Sigmoid colon (tissue), 7 donors: ENCODE results near the gene MZT2B. TPM values are rescaled to one million over a fixed set of nuclear protein-coding genes. Genes with fewer than 3 reads are reported as not detected.
"Not testable (repeated sequence)": the region's sequence is repeated elsewhere in the genome, so short reads cannot be mapped to it uniquely, and the experiment has no call there.

Experiments used
- DNase-seq: peaks from one replicate; pipeline ENCODE4 v3.0.0-alpha.2; 2019
- H3K27ac ChIP-seq, 4 donors: fragments of 200-600 bp; sonication (generic); one replicate each; pipeline ENCODE4 v1.5.1; 2016 to 2019; ENCODE audit warnings: mild to moderate bottlenecking in 1 of 4
- H3K27me3 ChIP-seq, 3 donors: fragments of 200-600 bp; sonication (generic); one replicate each; pipeline ENCODE4 v1.5.1; 2019; ENCODE audit warnings: mild to moderate bottlenecking in 1 of 3
- H3K36me3 ChIP-seq, 4 donors: fragments of 200-600 bp; sonication (generic); one replicate each; pipeline ENCODE4 v1.5.1; 2016 to 2019
- H3K4me1 ChIP-seq, 4 donors: fragments of 200-600 bp; sonication (generic); one replicate each; pipeline ENCODE4 v1.5.1; 2017 to 2019
- H3K4me3 ChIP-seq, 4 donors: fragments of 200-600 bp; sonication (generic); one replicate each; pipeline ENCODE4 v1.5.1; 2017 to 2019; ENCODE audit warnings: mild to moderate bottlenecking in 2 of 4, moderate library complexity in 1 of 4
- H3K9me3 ChIP-seq, 4 donors: fragments of 200-600 bp in 3 of 4; sonication (generic) in 3 of 4; one replicate each; pipeline versions ENCODE4 v1.5.1 to v1.6.1; 2013 to 2019
- EP300 ChIP-seq, 4 donors: sonication (generic); formaldehyde crosslinking; IDR thresholded peaks; one replicate each; pipeline ENCODE4 v1.6.1; 2017; ENCODE audit warnings: antibody characterized with exemption in 4 of 4
- POLR2A ChIP-seq, 2 donors: fragments of 450-650 bp; IDR thresholded peaks; one replicate each; pipeline ENCODE4 v1.6.1; 2016; ENCODE audit warnings: antibody characterized with exemption in 2 of 2, mild to moderate bottlenecking in 2 of 2, moderate library complexity in 2 of 2
- POLR2AphosphoS5 ChIP-seq, 4 donors: sonication (generic); formaldehyde crosslinking; IDR thresholded peaks; one replicate each; pipeline ENCODE4 v1.6.1; 2017; ENCODE audit warnings: antibody characterized with exemption in 4 of 4
- WGBS, 2 donors: extraction: QIAGEN DNeasy Blood & Tissue Kit; methylation state at CpG; one replicate each; pipeline ENCODE4 v1.1.7; 2013; 5-methylcytosine and 5-hydroxymethylcytosine counted together
- intact Hi-C: fragments of 100-400 bp; cut with DNase I; formaldehyde crosslinking; loops from one replicate; pipeline ENCODE4 v1.15.1; 2023
- polyA plus RNA-seq, 3 donors: library from polyadenylated mRNA; stranded (reverse); fragments of 200-250 nt; gene quantifications; one replicate each; pipeline ENCODE4 v1.2.3, GENCODE V29; 2013
- total RNA-seq, 4 donors: library from RNA; depleted of rRNA; stranded (reverse); fragments of >200 nt; gene quantifications; one replicate each; pipeline ENCODE4 v1.1.0, GENCODE V29; 2016
- TF ChIP-seq, protein P1 (sequence below), 4 experiments: fragments of 450-650 bp in 3 of 4; fragments of 200-600 bp in 1 of 4; IDR thresholded peaks; one replicate each; pipeline ENCODE4 v1.5.1; 2016 to 2019; ENCODE audit warnings: antibody characterized with exemption in 4 of 4, mild to moderate bottlenecking in 3 of 4, moderate library complexity in 2 of 4
- donor health status: healthy with polysubstance abuse.
- donor health status: Bipolar disorder and iron deficiency.
- donor health status: healthy.

The MZT2B gene, protein sequence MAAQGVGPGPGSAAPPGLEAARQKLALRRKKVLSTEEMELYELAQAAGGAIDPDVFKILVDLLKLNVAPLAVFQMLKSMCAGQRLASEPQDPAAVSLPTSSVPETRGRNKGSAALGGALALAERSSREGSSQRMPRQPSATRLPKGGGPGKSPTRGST
- total RNA-seq, result 100 to 1,000 TPM in 3 of 4 donors, 10 to 100 TPM in 1; 97.8 to 187 (median 162) TPM
- 100 to 1,000 TPM; 152 to 259 (median 215) TPM for polyA plus RNA-seq

DNA sequence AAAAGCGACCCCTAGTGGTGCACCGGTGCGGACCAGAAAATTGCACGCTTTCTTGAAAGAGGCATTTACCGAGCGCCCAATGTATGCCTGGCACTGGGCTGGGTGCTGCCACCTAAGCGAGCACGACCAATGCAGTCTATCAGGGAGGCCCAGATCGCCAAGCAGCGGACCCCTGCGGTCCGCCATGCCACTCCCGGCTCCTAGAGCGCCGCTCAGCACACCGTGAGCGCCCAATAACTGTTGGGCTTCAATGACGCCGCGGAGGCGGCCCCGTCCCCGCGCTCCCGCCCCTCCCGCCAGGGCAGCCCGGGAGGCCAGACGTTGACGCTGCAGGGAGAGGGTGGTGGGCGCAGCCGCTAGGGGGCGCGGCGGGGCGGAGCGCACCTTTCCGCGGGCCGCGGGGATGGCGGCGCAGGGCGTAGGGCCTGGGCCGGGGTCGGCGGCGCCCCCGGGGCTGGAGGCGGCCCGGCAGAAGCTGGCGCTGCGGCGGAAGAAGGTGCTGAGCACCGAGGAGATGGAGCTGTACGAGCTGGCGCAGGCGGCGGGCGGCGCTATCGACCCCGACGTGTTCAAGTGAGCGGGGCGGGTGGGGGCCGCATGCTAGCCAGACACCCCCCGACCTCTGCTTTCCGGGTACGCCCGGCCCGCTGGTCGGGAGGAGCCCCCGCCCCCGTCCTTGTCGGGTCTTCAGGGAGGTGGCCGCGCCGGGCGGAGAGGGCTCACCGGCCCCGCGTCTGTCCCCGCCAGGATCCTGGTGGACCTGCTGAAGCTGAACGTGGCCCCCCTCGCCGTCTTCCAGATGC, at the start of gene MZT2B:
MZT2B (plus strand) TSS at position 383 of the 803 bp plus-strand sequence; CDS start at position 404, 21 bp downstream.
- H3K27ac ChIP-seq, result peak within 1 kb of the TSS; percentile 91 to 97 (median 94)
- not testable (repeated sequence) for H3K27me3 ChIP-seq, H3K9me3 ChIP-seq, H3K36me3 ChIP-seq
- 0 to 1% methylated on average over 83 of the region's 86 CpGs for WGBS, 2 donors
- H3K4me3 ChIP-seq, result peak within 1 kb of the TSS; percentile 71 to 91 (median 80)
- peak; percentile 93 for DNase-seq
- TF ChIP-seq, protein P1, sequence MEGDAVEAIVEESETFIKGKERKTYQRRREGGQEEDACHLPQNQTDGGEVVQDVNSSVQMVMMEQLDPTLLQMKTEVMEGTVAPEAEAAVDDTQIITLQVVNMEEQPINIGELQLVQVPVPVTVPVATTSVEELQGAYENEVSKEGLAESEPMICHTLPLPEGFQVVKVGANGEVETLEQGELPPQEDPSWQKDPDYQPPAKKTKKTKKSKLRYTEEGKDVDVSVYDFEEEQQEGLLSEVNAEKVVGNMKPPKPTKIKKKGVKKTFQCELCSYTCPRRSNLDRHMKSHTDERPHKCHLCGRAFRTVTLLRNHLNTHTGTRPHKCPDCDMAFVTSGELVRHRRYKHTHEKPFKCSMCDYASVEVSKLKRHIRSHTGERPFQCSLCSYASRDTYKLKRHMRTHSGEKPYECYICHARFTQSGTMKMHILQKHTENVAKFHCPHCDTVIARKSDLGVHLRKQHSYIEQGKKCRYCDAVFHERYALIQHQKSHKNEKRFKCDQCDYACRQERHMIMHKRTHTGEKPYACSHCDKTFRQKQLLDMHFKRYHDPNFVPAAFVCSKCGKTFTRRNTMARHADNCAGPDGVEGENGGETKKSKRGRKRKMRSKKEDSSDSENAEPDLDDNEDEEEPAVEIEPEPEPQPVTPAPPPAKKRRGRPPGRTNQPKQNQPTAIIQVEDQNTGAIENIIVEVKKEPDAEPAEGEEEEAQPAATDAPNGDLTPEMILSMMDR (IDR thresholded peaks at IDR 0.05), result peak; percentile 38 to 84 (median 58)
- peak in 3 of 4 donors; percentile 32 to 43 (median 37) for TF ChIP-seq POLR2AphosphoS5 (IDR thresholded peaks at IDR 0.05)
- peaks cover 0 to 30% (median 25%) of the 10 kb centered on the region in 4 donors for H3K4me1 ChIP-seq
- intact Hi-C loops, result loop anchor here (2.0 to 10.0 kb wide), 4 partner anchors 151 to 1303 kb away; no protein-coding TSS in a partner anchor

DNA sequence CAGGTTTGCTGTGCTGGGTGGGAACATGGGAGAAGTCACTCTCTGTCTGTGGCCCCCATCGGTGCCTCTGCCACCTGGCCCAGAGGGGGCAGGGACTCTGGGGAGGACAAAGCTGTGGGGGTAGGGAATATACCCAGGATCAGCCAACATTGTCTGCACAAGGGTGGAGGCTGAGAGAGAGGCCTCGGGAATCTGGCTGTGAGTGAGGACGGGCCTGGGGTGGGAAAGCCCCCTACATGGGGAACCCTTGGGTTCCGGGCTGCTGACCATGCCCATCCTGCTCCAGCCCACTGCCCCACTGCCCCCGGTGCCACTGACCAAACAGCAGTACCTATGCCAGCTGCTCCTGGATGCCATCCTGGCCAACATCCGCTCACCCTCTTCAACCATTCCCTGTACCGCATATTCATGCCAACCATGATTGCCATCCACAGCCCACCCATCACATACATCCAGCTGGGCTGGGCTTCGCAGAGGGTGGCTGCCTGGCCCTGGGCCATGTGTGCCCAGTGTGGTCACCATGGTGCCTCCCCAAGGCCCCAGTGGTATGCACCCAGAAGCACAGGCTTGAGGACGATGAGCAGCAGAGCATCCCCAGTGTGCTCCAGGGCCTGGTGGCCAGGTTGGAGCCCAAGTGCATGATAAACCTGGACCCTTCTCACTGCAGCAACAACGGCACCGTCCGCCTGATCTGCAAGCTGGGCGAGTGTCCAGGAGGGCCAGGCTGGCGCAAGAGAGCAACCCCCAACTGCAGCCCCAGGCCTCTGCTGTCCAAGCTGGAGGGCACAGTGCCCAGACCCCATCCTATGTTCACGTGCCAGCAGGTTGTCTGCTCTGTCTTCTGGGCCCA, 46.1 kb upstream of the MZT2B start:
- no peaks in the 10 kb centered on the region for H3K36me3 ChIP-seq
- H3K4me1 ChIP-seq, result no peaks in the 10 kb centered on the region
- intact Hi-C loops, result no loop called here
- WGBS, 2 donors, result 89 to 93% methylated on average over 15 of the region's 15 CpGs
- no peaks in the 10 kb centered on the region for H3K27me3 ChIP-seq
- H3K9me3 ChIP-seq, result no peaks in the 10 kb centered on the region
- no peak overlapping the region for H3K4me3 ChIP-seq
- TF ChIP-seq, protein P1 (IDR thresholded peaks at IDR 0.05), result no peak
- TF ChIP-seq EP300 (IDR thresholded peaks at IDR 0.05) (no peak), POLR2AphosphoS5 (IDR thresholded peaks at IDR 0.05) (no peak), POLR2A (IDR thresholded peaks at IDR 0.05) (no peak)
- DNase-seq, result peak; percentile 57
- no peak overlapping the region for H3K27ac ChIP-seq

DNA sequence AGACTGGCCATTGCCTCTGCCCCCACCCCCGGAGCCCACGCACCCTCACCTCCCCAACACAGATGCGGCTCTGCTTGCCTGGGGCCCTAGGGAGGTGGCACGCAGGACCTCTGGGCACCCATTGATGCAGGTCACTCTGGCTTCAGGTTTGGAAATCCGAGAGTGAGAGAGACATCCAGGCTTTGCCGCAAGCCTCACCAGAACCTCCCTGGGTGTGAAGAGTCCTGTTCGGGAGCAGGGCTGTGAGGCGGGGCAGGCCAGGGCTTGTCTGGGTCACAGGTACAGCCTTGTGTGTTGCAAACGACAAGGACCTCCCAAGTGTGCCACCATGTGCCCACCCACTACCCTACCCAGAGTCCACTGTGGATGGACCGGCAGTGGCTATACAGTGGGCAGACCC, 45.5 kb upstream of the MZT2B start:
- H3K27ac ChIP-seq, H3K4me3 ChIP-seq, H3K4me1 ChIP-seq, H3K9me3 ChIP-seq, H3K27me3 ChIP-seq, intact Hi-C loops, H3K36me3 ChIP-seq: not testable (repeated sequence)
- peak; percentile 46 for DNase-seq
- WGBS, 2 donors, result 86 to 90% methylated on average over 9 of the region's 10 CpGs

DNA sequence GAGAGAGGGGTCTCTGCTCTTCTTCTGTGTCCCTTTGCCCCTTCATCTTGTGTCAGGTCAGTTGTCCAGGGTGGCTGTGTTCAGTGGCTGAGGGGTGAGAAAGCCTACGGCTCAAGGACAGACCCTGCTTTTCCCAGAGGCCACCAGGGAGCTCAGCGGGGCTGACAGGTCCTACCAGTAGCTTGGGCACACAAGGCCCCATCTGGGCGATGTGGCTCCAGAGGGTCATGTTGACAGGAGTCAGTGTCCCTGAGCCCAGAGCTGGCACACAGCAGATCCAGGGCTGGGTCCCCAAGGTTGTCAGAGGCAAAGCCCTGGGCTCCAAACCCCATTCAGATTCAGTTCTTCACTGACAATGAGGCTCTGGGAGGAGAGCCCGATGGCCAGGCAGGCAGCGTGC, 44.9 kb upstream of the MZT2B start:
- H3K4me1 ChIP-seq, H3K4me3 ChIP-seq, H3K27me3 ChIP-seq, H3K36me3 ChIP-seq, H3K9me3 ChIP-seq, intact Hi-C loops, H3K27ac ChIP-seq: not testable (repeated sequence)
- DNase-seq, result peak; percentile 11
- WGBS, 2 donors, result 76 to 86% methylated on average over 5 of the region's 5 CpGs

DNA sequence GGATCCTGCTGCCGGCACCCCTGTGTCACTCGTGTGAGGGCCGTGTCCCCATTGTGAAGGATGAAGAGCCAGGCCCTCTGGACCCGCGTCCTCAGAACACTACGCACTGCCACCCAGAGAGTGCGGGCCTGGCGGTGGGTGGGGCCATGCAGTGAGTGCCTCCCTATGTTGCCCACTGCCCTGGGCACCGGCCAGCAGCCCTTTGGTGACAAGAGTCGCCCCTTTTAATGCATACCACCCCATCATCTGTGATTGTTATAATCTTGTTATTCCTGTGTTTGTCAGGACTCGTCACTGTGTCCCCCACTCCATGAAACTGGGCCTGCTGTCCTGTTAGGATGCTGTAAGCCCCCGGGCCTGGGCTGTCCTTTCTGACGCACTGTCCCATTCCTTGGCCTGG, 43.7 kb upstream of the MZT2B start:
- intact Hi-C loops, DNase-seq, H3K4me1 ChIP-seq, H3K27ac ChIP-seq, H3K27me3 ChIP-seq, H3K9me3 ChIP-seq, H3K36me3 ChIP-seq, H3K4me3 ChIP-seq: not testable (repeated sequence)
- WGBS, 2 donors, result 91 to 92% methylated on average over 10 to 12 of the region's 13 CpGs

DNA sequence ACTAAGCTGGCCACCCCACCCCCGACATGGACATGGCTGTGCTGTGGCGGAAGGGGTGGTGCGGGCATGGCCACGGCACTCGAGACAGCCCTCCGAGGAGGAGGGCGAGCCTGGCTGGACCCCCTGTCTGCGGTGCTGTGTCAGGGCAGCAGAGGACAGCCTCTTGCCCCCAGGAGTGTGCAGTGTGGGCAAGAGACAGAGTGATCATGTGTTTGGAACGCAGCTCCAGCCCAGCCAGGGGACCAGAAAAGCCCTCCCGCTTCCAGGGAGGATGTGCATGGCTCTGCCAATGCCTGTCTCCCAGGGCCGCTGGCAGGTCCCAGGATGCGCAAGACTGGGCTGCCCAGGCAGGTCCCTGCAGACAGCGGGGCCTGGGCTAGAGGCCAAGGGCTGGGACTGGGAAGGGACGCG, 43.2 kb upstream of the MZT2B start:
- H3K27me3 ChIP-seq, H3K36me3 ChIP-seq, H3K4me3 ChIP-seq, H3K9me3 ChIP-seq, intact Hi-C loops, H3K27ac ChIP-seq, H3K4me1 ChIP-seq: not testable (repeated sequence)
- WGBS, 2 donors, result 68 to 88% methylated on average over 15 of the region's 15 CpGs
- DNase-seq, result peak; percentile 33

DNA sequence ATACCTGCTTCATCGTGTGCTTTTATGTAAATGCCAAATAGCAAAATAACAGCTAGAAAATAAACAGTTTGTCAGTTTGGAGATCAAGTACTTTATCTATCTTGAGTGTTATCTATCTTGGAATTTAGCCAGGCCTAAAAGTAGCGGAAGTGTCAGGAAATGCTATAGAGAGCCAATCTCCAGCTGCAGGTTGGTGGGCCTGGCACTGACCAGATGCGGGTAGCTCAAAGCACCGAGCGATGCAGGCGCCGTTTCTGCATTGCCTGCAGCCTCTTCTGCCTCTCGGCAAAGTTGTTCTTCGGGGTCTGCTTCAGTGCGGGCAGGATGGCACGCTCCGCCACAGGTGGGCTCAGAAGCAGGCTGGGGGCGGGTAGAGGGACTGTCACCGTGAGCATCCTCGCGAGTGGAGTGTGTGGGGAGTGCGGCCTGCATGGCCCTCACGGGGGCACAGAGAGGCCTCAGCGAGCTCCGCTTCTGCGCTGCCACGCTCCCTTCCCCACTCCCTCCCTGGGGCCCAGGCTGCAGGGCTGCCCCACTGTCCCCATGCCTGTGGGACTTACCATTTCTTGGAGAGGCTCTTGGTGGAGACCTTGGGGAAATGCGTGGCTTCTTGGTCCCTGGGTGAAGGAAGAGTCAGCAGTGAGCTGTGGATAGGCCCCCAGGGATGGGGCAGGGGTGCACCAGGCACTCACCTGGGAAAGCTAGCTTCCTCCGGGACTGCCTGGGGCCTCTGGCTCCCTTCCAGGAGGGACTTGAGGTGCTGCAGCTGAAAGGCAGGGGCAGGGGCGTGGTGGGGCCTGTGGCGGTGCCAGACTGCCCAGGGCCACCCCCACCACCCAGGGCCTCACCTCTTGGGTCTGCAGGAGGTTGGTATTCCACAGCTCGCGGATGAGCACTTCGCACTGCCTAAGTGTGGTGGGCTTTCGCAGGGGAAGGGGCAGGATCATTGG, 42.5 kb upstream of the MZT2B start:
- H3K9me3 ChIP-seq, intact Hi-C loops, H3K4me1 ChIP-seq, H3K27ac ChIP-seq, H3K36me3 ChIP-seq, H3K4me3 ChIP-seq, H3K27me3 ChIP-seq: not testable (repeated sequence)
- WGBS, 2 donors, result 79 to 92% methylated on average over 29 of the region's 30 CpGs
- peak; percentile 47 for DNase-seq

DNA sequence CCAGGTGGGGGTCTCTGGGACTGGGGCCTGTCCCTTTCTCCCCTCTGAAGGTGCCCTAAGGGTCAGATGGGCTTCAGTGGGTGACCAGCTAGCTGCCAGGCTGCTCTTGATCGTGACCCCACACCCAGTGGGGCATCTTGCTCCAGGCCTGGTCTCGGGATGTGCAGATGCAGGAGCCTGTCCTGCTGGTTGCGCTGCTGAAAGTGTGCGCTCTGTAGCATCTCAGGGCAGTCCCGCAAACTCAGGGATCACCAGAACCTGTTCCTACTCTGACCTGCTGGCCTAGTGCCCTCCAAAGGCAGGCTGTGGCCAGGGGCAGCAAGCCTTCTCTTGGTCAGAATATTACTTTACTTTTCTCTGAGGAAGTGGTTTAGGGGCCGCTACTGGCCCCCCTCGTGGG, 41.5 kb upstream of the MZT2B start:
- H3K4me3 ChIP-seq, intact Hi-C loops, H3K4me1 ChIP-seq, H3K27ac ChIP-seq, H3K27me3 ChIP-seq, H3K9me3 ChIP-seq, H3K36me3 ChIP-seq: not testable (repeated sequence)
- 82 to 87% methylated on average over 7 of the region's 7 CpGs for WGBS, 2 donors
- DNase-seq, result peak; percentile 33

DNA sequence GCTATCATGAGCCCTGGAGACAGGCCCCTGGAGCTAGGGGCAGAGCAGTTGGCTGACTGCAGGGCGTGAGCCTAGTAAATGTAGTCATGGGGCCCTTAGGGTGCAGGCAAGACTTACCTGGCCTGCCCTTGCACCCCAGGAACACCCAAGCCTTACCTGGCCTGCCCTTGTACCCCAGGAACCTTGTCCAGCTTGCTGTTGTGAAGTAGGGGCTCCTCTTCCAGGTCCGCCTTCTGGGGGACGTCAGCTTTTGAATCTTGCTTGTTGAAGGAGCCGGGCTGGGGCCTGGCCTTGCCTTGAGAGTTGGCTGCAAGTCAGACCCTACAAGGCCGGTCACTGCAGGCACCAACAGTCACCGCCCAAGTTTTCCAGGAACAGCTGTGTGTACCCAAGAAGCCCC, 41.1 kb upstream of the MZT2B start:
- H3K36me3 ChIP-seq, intact Hi-C loops, H3K4me3 ChIP-seq, H3K27me3 ChIP-seq, H3K27ac ChIP-seq, H3K4me1 ChIP-seq, H3K9me3 ChIP-seq: not testable (repeated sequence)
- peak; percentile 18 for DNase-seq
- 94 to 98% methylated on average over 4 to 5 of the region's 6 CpGs for WGBS, 2 donors
